Measurements from ENCODE around the gene HMCN2. TPM values are rescaled to one million over a fixed set of nuclear protein-coding genes. Genes with fewer than 3 reads are reported as not detected.
A peak's percentile ranks its signal among the peaks of the same experiment; 100 is the strongest.

HMCN2 gene
- total RNA-seq, 1 experiment from 2014 or later, result 8.6 TPM

DNA sequence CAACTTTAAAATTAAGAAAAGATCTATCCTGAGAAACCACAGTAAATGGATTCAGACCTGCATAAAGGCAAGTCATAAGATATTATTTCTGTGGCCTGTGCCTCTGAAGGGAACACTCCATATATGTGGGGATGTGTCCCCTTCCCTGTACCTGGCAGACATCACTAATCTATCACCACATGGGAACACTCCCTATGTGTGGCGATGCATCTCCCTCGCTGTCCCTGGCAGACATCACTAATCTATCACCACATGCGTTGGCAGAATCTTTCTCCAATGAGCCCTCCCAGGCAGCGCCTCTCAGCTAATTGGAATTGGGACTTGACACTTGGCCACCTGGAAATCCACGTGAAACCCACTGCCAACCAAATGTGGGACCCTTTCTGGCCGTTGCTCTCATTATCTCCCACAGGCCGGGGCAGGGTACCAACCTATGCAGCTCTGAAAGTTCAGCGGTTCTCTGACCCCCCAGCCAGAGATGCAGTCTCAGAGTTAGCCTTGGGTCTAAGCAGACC lies 154.0 kb downstream of the HMCN2 start:
- peaks cover 5 to 6% of the 10 kb centered on the region in 2 experiments; a peak in 4 of 5 replicates for H3K9me3 Mint-ChIP-seq
- Histone ChIP-seq H2BK20ac (ENCODE audit: low read depth, low read length, poor library complexity, severe bottlenecking) (no peak overlapping the region), H2BK12ac (ENCODE audit: insufficient read length, low read depth, low read length) (no peak overlapping the region), H4K5ac (ENCODE audit: insufficient read length, low read depth, low read length) (no peak overlapping the region), H3K23me2 (ENCODE audit: insufficient read length, low read depth, low read length, poor library complexity, severe bottlenecking) (no peaks in the 10 kb centered on the region), H3K9ac (ENCODE audit: extremely low read depth, insufficient read length, low read length) (no peak overlapping the region), H3K9me3 (ENCODE audit: control insufficient read depth, low read depth, low read length) (no peaks in the 10 kb centered on the region), H3K4me1 (ENCODE audit: insufficient read depth, low read length) (peaks cover 9% of the 10 kb centered on the region), H3K79me1 (ENCODE audit: insufficient read depth, low read depth, low read length, poor library complexity, severe bottlenecking) (no peaks in the 10 kb centered on the region), H4K8ac (replicated peaks; ENCODE audit: insufficient read length, low read depth, low read length) (no peak overlapping the region), H3T11ph (ENCODE audit: low read length) (no peak overlapping the region), H3K18ac (ENCODE audit: insufficient read length, low read depth, low read length) (no peak overlapping the region), H3K23ac (ENCODE audit: insufficient read length, low read depth, low read length) (no peak overlapping the region), H2AFZ (ENCODE audit: low read length) (no peak overlapping the region), H3K56ac (ENCODE audit: insufficient read length, low read depth, low read length) (no peak overlapping the region), H3K27me3 (ENCODE audit: insufficient read depth, low read length) (no peaks in the 10 kb centered on the region), H4K20me1 (ENCODE audit: control insufficient read depth, insufficient read depth, insufficient read length) (no peaks in the 10 kb centered on the region), H2BK120ac (ENCODE audit: low read depth, low read length, poor library complexity, severe bottlenecking) (no peak overlapping the region), H3K27ac (ENCODE audit: insufficient read length, low read depth, low read length) (no peak overlapping the region), H2BK15ac (ENCODE audit: low read depth, low read length) (no peak overlapping the region), H4K91ac (ENCODE audit: insufficient read length, low read depth, low read length) (no peak overlapping the region), H3K4ac (ENCODE audit: low read depth, low read length) (no peak overlapping the region), H3K79me2 (ENCODE audit: insufficient read depth, low read length) (no peaks in the 10 kb centered on the region), H2AK5ac (ENCODE audit: insufficient read length, low read length) (no peak overlapping the region), H3K14ac (ENCODE audit: insufficient read depth, low read length) (no peak overlapping the region), H2BK5ac (ENCODE audit: insufficient read length, low read length) (no peak overlapping the region), H3K4me2 (ENCODE audit: insufficient read depth, insufficient read length, low read length) (no peak overlapping the region)
- H3K36me3 Mint-ChIP-seq (ENCODE audit: insufficient read depth in 1 of 3, low read depth in 3 of 3), result peaks cover 8 to 13% (median 9%) of the 10 kb centered on the region in 3 experiments
- no peak overlapping the region for H3K27ac Mint-ChIP-seq
- TF ChIP-seq, protein P1, sequence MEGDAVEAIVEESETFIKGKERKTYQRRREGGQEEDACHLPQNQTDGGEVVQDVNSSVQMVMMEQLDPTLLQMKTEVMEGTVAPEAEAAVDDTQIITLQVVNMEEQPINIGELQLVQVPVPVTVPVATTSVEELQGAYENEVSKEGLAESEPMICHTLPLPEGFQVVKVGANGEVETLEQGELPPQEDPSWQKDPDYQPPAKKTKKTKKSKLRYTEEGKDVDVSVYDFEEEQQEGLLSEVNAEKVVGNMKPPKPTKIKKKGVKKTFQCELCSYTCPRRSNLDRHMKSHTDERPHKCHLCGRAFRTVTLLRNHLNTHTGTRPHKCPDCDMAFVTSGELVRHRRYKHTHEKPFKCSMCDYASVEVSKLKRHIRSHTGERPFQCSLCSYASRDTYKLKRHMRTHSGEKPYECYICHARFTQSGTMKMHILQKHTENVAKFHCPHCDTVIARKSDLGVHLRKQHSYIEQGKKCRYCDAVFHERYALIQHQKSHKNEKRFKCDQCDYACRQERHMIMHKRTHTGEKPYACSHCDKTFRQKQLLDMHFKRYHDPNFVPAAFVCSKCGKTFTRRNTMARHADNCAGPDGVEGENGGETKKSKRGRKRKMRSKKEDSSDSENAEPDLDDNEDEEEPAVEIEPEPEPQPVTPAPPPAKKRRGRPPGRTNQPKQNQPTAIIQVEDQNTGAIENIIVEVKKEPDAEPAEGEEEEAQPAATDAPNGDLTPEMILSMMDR (conservative IDR thresholded peaks at IDR 0.05), result no peak
- peaks cover 9% of the 10 kb centered on the region for H3K27me3 Mint-ChIP-seq (ENCODE audit: low read depth)
- peaks cover 14 to 20% of the 10 kb centered on the region in 2 experiments for H3K4me1 Mint-ChIP-seq
- H3K4me3 Mint-ChIP-seq, result no peak overlapping the region
- peak; percentile 21 for DNase-seq
- no CpG with 5 or more reads among the region's 8 CpGs for WGBS (ENCODE audit: extremely low coverage, insufficient read length, low lambda C conversion rate)

All from H9 (cell line).